IPS DF 4.7 (cell line): Measurements from ENCODE around the gene XRN1.
A peak's percentile ranks its signal among the peaks of the same experiment; 100 is the strongest.
"Not testable (repeated sequence)": the region's sequence is repeated elsewhere in the genome, so short reads cannot be mapped to it uniquely, and the experiment has no call there.

Experiments
- DNase-seq: peaks from one replicate; pipeline ENCODE4 v3.0.0-alpha.2; 2013; ENCODE audit warnings: low spot score; ENCODE audit errors: extremely low read depth

Gene XRN1

DNA sequence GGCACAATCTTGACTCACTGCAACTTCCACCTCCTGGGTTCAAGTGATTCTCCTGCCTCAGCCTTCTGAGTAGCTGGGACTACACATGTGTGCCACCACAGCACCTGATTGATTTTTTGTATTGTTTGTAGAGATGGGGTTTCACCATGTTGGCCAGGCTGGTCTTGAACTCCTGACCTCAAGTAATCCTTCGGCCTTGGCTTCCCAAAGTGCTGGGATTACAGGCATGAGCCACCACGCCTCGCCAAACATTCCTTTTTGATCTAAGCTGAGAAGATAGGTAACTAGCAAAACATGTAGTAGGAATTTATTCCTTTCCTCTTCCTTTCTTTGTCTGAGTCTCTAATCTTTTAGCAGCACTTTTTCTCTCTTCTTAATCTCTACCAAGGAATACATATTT lies 95.1 kb downstream of the XRN1 start:
- DNase-seq, result not testable (repeated sequence)

DNA sequence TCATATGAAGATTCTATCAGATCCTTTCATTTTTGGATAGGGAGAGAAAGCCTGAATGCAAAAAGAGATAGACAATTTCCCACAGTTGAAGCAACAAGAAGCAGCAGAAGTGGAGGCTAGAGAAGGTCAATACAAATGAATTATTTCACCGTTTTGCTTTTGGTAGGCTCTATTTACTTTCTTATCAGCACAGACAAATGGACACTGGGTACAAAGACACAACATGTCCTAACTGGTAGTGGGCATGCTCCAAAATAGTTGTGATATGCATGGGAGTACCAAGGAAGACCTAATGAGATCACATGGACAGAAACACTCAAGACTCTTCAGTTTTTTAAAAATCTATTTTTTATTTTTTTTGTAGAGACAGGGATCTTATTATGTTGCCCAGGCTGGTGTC lies 99.4 kb downstream of the XRN1 start:
- no peak for DNase-seq

DNA sequence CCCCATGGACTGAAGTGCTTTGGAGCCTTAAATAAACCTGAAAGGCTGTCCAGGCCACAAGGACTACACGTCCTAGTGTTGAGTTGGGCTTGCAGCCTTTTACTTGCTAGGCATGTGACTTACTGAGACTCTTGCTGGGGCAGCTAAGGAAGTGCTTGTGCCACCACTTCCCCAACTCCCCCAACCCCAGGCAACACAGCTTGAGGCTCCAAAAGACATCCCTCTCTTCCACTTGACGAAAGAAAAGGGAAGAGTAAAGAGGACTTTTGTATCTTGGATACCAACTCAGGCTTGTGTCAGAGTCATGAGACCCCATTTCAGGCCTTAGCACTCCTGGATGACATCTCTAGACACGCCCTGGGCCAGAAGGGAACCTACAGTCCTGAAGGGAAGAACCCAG lies 109.8 kb downstream of the XRN1 start:
- DNase-seq, result no peak

DNA sequence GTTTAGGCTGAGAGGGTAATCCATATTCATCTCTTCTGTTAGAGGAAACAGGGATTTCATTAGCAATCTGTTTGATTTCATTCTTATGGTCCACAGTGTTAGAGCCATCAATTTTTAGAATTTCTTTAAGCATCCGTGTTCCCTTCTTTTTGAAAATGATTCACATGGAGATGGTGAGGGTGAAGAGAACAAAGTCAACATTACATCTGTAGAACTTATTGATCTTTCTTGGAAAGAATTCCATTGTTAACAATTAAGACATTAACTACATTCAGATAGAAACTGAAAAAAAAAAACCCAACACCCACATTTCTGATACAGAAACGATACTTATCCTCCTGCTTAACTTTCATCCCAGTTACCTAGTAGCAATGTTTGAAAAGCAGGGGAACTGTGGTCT lies 115.4 kb downstream of the XRN1 start:
- DNase-seq, result no peak

DNA sequence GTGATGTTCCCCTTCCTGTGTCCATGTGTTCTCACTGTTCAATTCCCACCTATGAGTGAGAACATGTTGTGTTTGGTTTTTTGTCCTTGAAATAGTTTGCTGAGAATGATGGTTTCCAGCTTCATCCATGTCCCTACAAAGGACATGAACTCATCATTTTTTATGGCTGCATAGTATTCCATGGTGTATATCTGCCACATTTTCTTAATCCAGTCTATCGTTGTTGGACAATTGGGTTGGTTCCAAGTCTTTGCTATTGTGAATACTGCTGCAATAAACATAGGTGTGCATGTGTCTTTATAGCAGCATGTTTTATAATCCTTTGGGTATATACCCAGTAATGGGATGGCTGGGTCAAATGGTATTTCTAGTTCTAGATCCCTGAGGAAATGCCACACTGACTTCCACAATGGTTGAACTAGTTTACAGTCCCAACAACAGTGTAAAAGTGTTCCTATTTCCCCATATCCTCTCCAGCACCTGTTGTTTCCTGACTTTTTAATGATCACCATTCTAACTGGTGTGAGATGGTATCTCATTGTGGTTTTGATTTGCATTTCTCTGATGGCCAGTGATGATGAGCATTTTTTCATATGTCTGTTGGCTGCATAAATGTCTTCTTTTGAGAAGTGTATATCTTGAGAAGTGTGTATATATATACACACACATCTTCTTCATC lies 123.4 kb downstream of the XRN1 start:
- not testable (repeated sequence) for DNase-seq

DNA sequence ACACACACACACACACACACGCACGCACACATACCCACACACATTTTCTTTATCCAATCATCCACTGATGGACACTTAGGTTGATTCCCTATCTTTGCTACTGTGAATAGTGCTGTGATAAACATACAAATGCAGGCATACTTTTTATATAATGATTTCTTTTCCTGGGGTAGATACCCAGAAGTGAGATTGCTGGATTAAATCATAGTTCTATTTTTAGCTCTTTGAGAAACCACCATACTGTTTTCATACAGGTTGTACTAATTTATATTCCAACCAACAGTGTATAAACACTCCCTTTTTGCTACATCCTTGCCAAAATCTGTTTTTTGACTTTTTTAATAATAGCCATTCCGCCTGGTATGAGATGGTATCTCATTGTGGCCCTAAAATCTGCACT lies 127.9 kb downstream of the XRN1 start:
- DNase-seq, result no peak

DNA sequence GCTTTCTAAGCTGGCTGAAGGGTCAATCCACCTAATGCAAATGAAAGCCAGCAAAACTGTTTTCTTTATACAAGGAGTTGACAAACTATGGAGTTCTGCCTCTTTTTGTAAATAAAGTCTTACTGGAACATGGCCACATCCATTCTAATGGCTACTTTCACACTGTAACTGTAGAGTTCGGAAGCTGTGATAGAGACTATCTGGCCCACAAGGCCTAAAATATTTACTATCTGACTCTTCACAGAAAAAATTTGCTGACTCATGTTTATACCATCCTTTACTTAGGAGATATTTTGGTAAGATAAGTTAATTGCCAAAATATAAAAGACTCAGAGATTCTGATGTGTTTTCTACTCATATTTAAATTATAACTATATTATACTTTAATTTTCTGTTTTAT lies 128.7 kb downstream of the XRN1 start:
- no peak for DNase-seq

DNA sequence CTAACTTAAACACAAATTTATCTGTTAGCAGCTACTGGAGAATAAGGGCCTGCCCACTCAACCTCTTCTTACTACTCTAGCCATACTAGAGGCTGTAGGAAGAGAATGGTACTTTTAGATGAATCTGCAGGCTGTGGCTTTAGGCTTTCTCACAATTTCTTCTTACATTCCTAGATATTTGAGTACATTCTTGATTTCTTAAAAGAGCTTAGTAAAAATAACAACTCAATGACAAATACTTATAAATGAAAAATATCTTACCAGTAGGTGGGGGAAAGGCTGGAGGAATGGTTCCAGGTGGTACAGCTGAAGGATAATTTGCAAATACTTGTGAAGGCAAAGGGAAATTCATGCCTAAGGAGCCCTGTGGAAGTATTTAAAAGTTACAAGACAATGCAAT lies 129.5 kb downstream of the XRN1 start:
- no peak for DNase-seq

DNA sequence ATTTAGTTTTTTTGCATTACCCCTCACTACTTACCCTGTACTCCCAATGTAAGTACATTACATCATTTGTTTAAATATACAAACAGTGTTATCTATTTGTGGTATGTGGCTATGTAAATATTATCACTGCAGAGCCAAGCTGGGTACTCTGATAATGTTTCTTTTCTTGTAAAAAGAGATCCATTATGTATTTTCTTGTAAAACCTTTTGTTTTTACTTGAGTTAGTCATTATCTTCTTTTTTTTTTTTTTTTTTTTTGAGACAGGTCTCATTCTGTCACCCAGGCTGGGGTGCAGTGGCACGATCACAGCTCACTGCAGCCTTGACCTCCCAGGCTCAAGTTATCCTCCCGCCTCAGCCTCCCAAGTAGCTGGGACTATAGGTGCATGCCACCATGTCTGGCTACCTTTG lies 131.9 kb downstream of the XRN1 start:
- not testable (repeated sequence) for DNase-seq

DNA sequence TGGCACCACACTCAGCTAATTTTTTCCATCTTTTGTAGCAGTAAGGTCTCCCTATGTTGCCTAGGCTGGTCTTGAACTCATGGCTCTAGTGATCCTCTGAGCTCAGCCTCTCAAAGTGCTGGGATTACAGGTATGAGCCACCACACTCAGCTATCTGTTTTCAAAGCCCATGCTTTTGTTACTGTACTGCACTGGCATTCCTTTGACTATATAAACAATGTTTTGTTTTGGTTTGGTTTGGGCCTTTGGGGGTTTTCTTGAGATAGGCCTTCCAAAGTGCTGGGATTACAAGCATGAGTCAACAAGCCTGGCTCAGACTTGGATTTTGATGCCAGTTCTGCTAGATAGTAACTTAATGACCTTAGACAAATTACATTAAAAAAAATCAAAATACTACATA lies 132.8 kb downstream of the XRN1 start:
- DNase-seq, result no peak

DNA sequence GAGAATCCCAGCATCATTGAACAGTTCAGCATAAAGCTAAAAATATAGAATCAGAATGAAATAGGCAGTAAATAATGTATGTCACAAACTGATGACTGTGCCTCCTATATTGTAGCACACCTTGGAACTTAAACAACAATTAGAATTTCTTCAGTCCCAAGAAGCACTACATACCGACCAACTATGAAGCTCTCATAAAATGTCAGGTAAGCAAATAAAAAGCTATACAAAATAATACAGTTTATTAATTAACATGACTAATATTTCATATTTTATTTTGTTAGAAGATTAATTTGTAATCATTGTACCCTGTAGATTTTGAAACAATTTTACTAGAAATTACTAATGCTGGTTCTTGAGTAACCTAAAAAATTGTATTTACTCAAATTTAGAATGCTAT lies 137.4 kb downstream of the XRN1 start:
- no peak for DNase-seq

DNA sequence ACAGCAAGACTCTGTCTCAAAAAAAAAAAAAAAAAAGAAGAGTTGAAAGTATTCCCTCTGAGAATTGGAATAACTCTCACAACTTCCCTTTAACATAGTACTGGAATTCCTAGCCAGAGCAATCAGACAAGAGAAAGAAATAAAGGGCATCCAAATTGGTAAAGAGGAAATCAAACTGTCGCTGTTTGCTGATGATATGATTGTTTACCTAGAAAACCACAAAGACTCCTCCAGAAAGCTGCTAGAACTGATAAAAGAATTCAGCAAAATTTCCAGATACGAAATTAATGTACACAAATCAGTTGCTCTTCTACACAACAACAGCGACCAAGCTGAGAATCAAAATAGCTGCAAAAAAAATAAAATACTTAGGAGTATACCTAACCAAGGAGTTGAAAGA lies 145.0 kb downstream of the XRN1 start:
- DNase-seq, result not testable (repeated sequence)

DNA sequence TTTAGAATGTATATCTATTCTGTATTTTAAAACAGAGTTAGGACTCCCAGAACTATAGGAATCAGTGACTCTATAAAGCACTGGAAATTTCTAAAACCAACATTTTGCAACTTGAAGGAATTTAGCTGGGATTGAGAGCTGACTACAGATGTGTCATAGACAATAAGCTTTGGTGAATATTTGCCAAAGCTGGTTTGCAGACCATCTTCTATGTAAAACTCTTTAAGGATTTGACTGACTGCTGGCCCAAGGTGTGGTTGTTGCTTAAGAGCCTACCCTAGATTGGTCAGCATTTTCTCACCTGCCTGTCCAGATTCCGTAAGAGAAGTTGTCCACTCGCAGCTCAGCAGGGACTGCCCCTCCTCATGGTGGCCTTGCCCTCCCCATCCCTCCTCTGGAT lies 149.2 kb downstream of the XRN1 start:
- no peak for DNase-seq

DNA sequence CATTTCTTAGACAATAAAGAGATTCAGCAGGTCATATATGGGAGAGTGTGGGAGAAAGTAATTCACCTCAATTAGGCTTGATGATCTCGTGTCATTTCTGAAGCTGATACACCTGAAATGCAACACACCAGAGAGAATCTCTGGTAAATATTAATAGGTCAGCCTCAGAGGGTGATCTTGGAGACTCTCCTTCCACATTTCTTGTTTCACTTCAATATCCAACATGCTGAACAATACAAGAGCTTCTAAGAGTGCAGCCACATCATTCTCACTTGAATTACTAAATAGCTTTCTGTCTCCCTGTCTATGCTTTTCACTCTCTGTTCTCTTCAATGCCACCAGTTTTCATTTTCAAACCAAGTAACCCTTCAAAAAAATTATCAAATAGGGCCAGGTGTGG lies 151.3 kb downstream of the XRN1 start:
- no peak for DNase-seq

DNA sequence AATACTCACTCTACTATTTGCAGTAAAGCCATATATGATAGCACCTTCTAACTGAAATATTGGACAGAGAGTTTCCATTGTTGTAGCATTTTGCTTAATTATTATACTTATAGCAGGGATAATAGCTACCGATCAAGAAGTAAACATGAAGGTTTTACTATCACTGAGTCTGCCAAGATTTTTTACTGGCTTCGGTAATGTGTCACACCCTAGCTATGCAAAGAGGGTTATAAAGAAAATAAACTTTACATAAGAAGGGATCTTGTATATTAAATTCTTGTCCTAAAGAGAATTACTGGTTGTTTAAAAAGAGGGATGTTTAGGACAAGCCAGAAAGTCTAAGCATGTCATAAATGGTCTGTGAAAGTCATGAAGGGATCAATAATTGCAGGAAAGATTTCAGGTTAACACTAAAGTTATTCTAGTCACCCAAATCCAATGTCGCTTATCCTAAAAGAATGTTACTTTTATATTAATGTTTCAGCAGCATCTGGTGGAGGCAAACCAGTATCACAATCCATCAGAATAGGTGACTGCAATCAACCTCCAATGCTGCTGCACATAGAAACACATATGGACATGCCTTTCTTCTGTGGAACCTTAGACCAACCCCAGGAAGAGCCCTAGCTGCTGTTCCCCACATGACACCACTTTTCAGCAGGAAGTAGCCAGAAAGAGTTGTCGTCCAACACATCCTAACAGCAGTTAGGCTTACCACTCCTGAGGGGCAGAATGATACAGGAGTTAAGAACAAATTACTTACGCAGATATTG lies 159.8 kb downstream of the XRN1 start:
- DNase-seq, result peak; percentile 3

DNA sequence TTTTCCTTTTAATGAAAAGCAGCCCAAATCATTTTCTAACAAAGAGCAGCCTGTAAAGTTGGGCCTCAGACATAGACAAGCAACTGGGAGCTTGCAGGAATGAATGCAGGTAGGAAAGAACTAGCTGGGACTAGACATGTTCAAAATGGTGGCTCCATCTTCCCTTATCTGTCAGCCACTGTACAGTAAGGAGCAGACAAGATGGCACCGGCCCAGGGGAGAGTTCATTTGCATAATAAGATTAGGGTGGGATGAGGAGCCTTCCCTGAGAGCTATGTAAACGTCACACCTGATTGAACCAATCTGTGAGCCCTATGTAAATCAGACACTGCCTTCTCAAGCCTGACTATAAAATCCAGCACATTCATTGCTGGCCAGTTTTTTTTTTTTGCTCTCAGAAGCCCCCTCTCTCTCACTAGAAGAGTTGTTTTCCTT lies 162.7 kb downstream of the XRN1 start:
- no peak for DNase-seq

DNA sequence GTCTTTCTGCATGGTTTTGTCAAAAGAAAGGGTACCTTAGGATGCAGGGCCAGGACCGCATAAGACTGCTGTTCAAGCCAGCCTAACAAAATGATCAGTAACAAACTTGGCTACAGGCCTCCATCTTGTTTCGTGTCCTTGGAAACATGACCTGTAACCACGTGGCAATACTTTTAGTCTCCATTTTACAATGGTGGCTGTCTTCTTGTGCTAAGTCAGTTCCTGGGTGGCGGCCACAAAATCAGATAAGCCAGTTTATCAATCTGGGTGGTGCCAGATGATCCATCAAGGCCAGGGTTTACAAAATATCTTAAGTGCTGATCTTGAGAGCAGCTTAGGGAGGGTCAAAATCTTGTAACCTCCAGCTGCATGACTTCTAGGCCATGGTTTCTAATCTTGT lies 165.3 kb downstream of the XRN1 start:
- no peak for DNase-seq

DNA sequence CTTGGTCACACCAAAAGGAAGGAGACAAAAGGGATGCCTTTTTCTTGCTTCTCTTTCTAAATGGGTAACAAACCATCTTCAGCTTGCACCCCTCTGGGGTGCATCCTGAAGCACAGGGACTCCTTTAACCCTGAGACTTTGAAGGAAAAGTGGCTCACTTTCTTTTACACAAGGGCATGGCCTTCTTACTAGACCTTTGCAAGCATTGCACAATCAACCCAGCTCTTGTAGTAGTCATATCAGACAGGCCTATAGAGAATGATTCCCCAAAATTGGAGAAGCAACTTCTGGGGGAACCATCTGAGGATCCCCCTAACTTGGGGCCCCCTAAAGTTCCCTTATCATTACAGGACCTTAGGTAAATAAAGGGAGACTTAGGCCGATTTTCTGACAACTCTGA lies 166.4 kb downstream of the XRN1 start:
- no peak for DNase-seq

DNA sequence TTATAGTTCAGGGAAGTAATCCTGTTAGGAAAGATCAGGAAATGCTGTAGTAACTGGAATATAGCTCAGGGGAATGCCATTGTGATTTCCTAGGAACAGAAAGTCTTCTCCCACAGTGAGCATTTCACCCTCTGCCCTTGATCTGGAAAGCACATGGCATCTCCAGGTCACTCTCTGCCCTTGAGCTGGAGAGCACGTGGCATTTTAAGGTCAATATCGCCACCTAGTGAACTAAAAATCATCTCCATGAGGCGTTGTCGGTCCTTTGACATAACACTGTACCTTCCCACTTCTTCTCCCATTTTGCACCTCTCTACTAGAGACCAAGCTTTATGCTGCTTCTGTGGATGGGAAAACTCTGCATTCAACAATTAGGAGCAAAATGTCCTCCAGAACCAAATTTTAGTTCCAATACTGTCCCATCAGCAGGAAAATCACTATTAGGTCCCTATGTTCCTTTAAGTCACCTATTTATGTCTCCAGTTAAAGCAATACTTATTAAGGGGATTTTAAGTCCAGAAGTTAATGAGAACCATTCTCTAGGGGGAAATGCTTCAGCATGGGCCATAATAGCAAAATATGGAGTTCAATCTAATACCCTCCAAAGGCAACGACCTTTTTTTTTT lies 167.8 kb downstream of the XRN1 start:
- DNase-seq, result peak; percentile 56

DNA sequence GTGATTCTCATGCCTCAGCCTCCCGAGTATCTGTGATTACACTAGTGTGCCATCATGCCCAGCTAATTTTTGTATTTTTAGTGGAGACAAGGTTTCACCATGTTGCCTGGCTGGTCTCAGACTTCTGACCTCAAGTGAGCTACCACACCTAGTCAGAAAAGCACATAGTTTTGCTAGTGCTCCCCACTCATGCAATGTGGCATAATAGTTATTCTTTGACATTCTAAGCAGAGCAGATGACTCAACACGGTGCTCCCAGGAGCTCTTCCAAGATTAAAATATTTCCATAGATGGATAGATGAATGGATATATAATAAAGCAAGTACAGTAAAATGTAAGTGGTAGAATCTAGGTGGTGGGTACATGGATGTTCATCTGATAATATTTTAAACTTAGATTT lies 169.4 kb downstream of the XRN1 start:
- no peak for DNase-seq

DNA sequence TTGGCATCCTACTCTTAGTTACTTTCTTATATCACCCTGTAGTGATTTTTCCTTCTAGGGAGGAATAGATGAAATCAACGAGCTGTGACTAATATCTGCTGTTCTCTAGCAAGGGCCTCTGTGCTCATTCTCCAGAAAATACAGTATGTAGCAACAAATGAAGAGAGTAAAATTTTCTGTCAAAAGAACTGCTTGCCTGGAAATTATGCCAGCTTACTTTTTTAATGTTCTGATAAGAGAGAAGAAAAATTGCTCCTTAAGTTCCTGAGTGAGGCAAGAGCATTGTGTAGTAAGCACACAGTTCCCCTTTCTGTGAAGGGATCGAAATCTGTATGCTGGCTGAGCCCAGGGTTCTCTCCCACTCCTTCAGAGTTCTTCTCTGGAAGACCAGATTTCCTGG lies 171.1 kb downstream of the XRN1 start:
- no peak for DNase-seq

DNA sequence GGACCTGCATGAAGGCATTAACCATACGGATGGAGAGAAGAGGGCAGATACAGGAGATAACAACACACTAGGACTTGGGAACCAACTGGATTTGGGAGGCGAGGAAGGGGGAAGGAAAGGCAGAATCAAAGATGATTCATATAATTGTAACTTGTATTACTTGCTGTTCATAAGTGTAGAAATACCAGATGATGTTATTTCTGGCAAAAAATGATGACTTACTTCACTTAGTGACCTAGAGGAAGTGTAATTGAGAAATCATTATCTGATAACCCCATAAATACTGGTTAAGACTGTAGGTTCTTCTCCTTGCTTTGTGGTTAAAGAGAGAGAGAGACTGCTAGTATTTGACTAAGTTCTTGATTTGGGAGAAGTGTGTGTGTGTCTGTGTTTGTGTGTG lies 172.0 kb downstream of the XRN1 start:
- no peak for DNase-seq

DNA sequence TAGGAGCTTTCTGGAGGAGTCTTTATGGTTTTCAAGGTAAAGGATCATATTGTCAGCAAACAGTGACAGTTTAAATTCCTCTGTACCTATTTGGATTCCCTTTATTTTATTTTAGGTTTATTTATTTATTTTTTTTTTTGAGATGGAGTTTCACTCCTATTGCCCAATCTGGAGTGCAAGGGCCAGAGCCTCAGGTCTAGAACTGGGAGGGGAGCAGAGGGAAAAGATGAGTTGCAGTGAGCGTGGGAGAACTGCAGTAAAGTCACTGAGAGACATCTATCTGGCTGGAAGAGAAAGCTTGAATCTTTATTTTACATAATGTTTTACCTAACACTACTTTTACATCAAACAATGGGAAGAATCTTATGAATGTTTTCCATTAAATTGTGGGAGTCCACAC lies 172.9 kb downstream of the XRN1 start:
- DNase-seq, result no peak
